HEK293 (cell line): Measurements from ENCODE around the gene ZSWIM2.

Experiments
- CTCF ChIA-PET: fragments of 350-600 bp; formaldehyde crosslinking; extraction: SDS; loops from one replicate; lab custom pipeline; 2021; ENCODE audit warnings: antibody characterized with exemption; lab: Yijun Ruan, JAX
- POLR2A ChIA-PET: fragments of 300-600 bp; formaldehyde crosslinking; extraction: SDS; loops from one replicate; lab custom pipeline; 2020; ENCODE audit warnings: antibody characterized with exemption, inconsistent platforms; lab: Yijun Ruan, JAX
- H3K27ac ChIP-seq: fragments of 200-500 bp; sonication (Bioruptor generic); 2 replicates; pipeline ENCODE4 v1.5.1; 2014; ENCODE audit warnings: low read depth, low read length, control low read depth, inconsistent platforms; ENCODE audit errors: extremely low read depth
- H3K36me3 ChIP-seq, 2 experiments: fragments of 200-500 bp in 1 of 2; sonication (Bioruptor generic) in 1 of 2; 1 replicate in 1 of 2; 2 replicates in 1 of 2; pipeline ENCODE4 v1.5.1; 2014 to 2017; ENCODE audit warnings: inconsistent platforms in 2 of 2, low read length in 2 of 2; ENCODE audit not compliant: control insufficient read depth in 2 of 2, insufficient read depth in 1 of 2
- H3K4me1 ChIP-seq: fragments of 200-500 bp; sonication (Bioruptor generic); 2 replicates; pipeline ENCODE4 v1.5.1; 2014; ENCODE audit warnings: mild to moderate bottlenecking, low read length, inconsistent platforms; ENCODE audit not compliant: control insufficient read depth, insufficient read depth
- H3K4me3 ChIP-seq: 2 replicates; pipeline ENCODE4 v1.5.1; 2011; ENCODE audit warnings: low read depth, mild to moderate bottlenecking, control low read depth, low read length, moderate library complexity
- H3K9me3 ChIP-seq: fragments of 200-500 bp; sonication (Bioruptor generic); 2 replicates; pipeline ENCODE4 v1.5.1; 2014; ENCODE audit warnings: low read depth, low read length, inconsistent platforms; ENCODE audit not compliant: control insufficient read depth, insufficient read depth
- GLI2 ChIP-seq: fragments of 450-650 bp; formaldehyde crosslinking; IDR thresholded peaks from 2 replicates; pipeline ENCODE4; 2017; ENCODE audit warnings: missing biosample characterization, missing genetic modification characterization, low read depth, borderline replicate concordance
- MYNN ChIP-seq: fragments of 450-650 bp; formaldehyde crosslinking; IDR thresholded peaks from 2 replicates; pipeline ENCODE4 v1.5.1; 2016; ENCODE audit warnings: missing biosample characterization, missing genetic modification characterization, borderline replicate concordance
- PRDM1 ChIP-seq: fragments of 450-650 bp; formaldehyde crosslinking; IDR thresholded peaks from 2 replicates; pipeline ENCODE4; 2016; ENCODE audit warnings: missing biosample characterization, missing genetic modification characterization
- SCRT1 ChIP-seq: fragments of 450-650 bp; formaldehyde crosslinking; IDR thresholded peaks from 2 replicates; pipeline ENCODE4 v1.5.1; 2016; ENCODE audit warnings: missing biosample characterization, missing genetic modification characterization, borderline replicate concordance
- TSHZ1 ChIP-seq: fragments of 450-650 bp; formaldehyde crosslinking; IDR thresholded peaks from 2 replicates; pipeline ENCODE4 v1.5.1; 2016; ENCODE audit warnings: missing biosample characterization, missing genetic modification characterization, borderline replicate concordance
- ZNF140 ChIP-seq: fragments of 450-650 bp; formaldehyde crosslinking; IDR thresholded peaks from 2 replicates; pipeline ENCODE4 v1.5.1; 2016; ENCODE audit warnings: missing biosample characterization, missing genetic modification characterization
- ZNF146 ChIP-seq: fragments of 450-650 bp; formaldehyde crosslinking; IDR thresholded peaks from 2 replicates; pipeline ENCODE4 v1.5.1; 2016; ENCODE audit warnings: missing biosample characterization, missing genetic modification characterization
- ZNF148 ChIP-seq: fragments of 450-650 bp; formaldehyde crosslinking; IDR thresholded peaks from 2 replicates; pipeline ENCODE4 v1.5.0; 2017; ENCODE audit warnings: missing biosample characterization, missing genetic modification characterization, borderline replicate concordance
- ZNF157 ChIP-seq: fragments of 450-650 bp; formaldehyde crosslinking; IDR thresholded peaks from 2 replicates; pipeline ENCODE4 v1.5.1; 2016; ENCODE audit warnings: missing biosample characterization, missing genetic modification characterization
- ZNF280C ChIP-seq: fragments of 450-650 bp; formaldehyde crosslinking; IDR thresholded peaks from 2 replicates; pipeline ENCODE4 v1.5.1; 2016; ENCODE audit warnings: missing biosample characterization, missing genetic modification characterization
- ZNF354C ChIP-seq: fragments of 450-650 bp; formaldehyde crosslinking; IDR thresholded peaks from 2 replicates; pipeline ENCODE4 v1.5.1; 2016; ENCODE audit warnings: missing biosample characterization, missing genetic modification characterization, low read depth, borderline replicate concordance
- ZNF362 ChIP-seq: fragments of 450-650 bp; formaldehyde crosslinking; IDR thresholded peaks from 2 replicates; pipeline ENCODE4 v1.5.1; 2016; ENCODE audit warnings: missing biosample characterization, missing genetic modification characterization
- ZNF37A ChIP-seq: fragments of 450-650 bp; IDR thresholded peaks from 2 replicates; pipeline ENCODE4 v1.5.1; 2018; ENCODE audit warnings: missing biosample characterization, missing genetic modification characterization
- ZNF398 ChIP-seq: fragments of 450-650 bp; formaldehyde crosslinking; IDR thresholded peaks from 2 replicates; pipeline ENCODE4 v1.5.1; 2017; ENCODE audit warnings: missing biosample characterization, missing genetic modification characterization
- ZNF548 ChIP-seq: fragments of 450-650 bp; formaldehyde crosslinking; IDR thresholded peaks from 2 replicates; pipeline ENCODE4 v1.5.1; 2016; ENCODE audit warnings: missing biosample characterization, missing genetic modification characterization
- ZNF558 ChIP-seq: fragments of 450-650 bp; formaldehyde crosslinking; IDR thresholded peaks from 2 replicates; pipeline ENCODE4 v1.5.1; 2016; ENCODE audit warnings: missing biosample characterization, missing genetic modification characterization
- ZNF561 ChIP-seq: fragments of 450-650 bp; IDR thresholded peaks from 2 replicates; pipeline ENCODE4 v1.5.1; 2018; ENCODE audit warnings: missing biosample characterization, missing genetic modification characterization, borderline replicate concordance
- ZNF623 ChIP-seq: fragments of 450-650 bp; formaldehyde crosslinking; IDR thresholded peaks from 2 replicates; pipeline ENCODE4 v1.5.1; 2016; ENCODE audit warnings: missing biosample characterization, missing genetic modification characterization
- ZNF785 ChIP-seq: fragments of 450-650 bp; formaldehyde crosslinking; IDR thresholded peaks from 2 replicates; pipeline ENCODE4 v1.5.1; 2016; ENCODE audit warnings: missing biosample characterization, missing genetic modification characterization
- ZSCAN5A ChIP-seq: fragments of 450-650 bp; formaldehyde crosslinking; IDR thresholded peaks from 2 replicates; pipeline ENCODE4 v1.5.1; 2016; ENCODE audit warnings: missing biosample characterization, missing genetic modification characterization

ZSWIM2 gene

GRCh38 chr2:186842373-186842772, 6.6 kb downstream of the ZSWIM2 start:
- Histone ChIP-seq H3K36me3 (no peaks in the 10 kb centered on the region), H3K27ac (no peak overlapping the region), H3K4me3 (no peak overlapping the region), H3K9me3 (no peaks in the 10 kb centered on the region), H3K4me1 (no peaks in the 10 kb centered on the region)
- POLR2A ChIA-PET = no interaction called here
- CTCF ChIA-PET = interaction anchor here (1.0 kb wide), 1 partner anchor 21 kb away, joined by 3 read pairs; no protein-coding TSS in a partner anchor
- TF ChIP-seq ZNF561 (tag by site-specific recombination) (no peak), PRDM1 (tag by site-specific recombination) (no peak), ZNF558 (tag by site-specific recombination) (no peak), ZSCAN5A (tag by site-specific recombination) (no peak), GLI2 (tag by site-specific recombination) (no peak), ZNF398 (no peak), ZNF548 (no peak), ZNF146 (tag by site-specific recombination) (no peak), ZNF157 (no peak), ZNF354C (no peak), ZNF785 (tag by site-specific recombination) (no peak), SCRT1 (tag by site-specific recombination) (no peak), MYNN (tag by site-specific recombination) (no peak), ZNF148 (tag by site-specific recombination) (no peak), ZNF362 (no peak), ZNF623 (tag by site-specific recombination) (no peak), ZNF140 (tag by site-specific recombination) (no peak), ZNF280C (tag by site-specific recombination) (no peak), TSHZ1 (tag by site-specific recombination) (no peak), ZNF37A (no peak)
